Endothelial cell of umbilical vein (primary cell): ENCODE measurements around the gene SH3RF1. TPM values are rescaled to one million over a fixed set of nuclear protein-coding genes. Genes with fewer than 3 reads are reported as not detected.
A peak's percentile ranks its signal among the peaks of the same experiment; 100 is the strongest.

ENCODE experiments used
- BruUV-seq: library from RNA; stranded (reverse); fragments of 400-500 nt; replicated peaks from 2 replicates; lab custom pipeline; 2021; lab: Mats Ljungman, UMichigan
- CTCF ChIA-PET: fragments of 300-600, 350-600 bp; sonication (Branson Sonifier 250); formaldehyde crosslinking; loops from one replicate; lab custom pipeline; 2021; ENCODE audit warnings: antibody characterized with exemption, inconsistent platforms; lab: Charles Lee
- POLR2A ChIA-PET: fragments of 300-600, 350-600 bp; sonication (Branson Sonifier 250); formaldehyde crosslinking; loops from one replicate; lab custom pipeline; 2021; ENCODE audit warnings: antibody characterized with exemption, inconsistent platforms; lab: Charles Lee
- DNase-seq: peaks from one replicate; pipeline ENCODE4 v3.0.0-alpha.2; 2011; ENCODE audit warnings: low read depth, low spot score
- FAIRE-seq: peaks from 2 replicates; lab custom pipeline; 2011; peaks lifted over from hg19 to GRCh38; lab: Jason Lieb, UNC
- H2AFZ ChIP-seq: 2 replicates; pipeline ENCODE4 v1.6.0; 2012; ENCODE audit warnings: low read depth, low read length, control low read depth, inconsistent platforms
- H3K27ac ChIP-seq: 2 replicates; pipeline ENCODE4 v1.5.1; 2011; ENCODE audit warnings: low read depth, mild to moderate bottlenecking, control low read depth, low read length, moderate library complexity; ENCODE audit not compliant: insufficient read depth
- H3K27me3 ChIP-seq, 2 experiments: 2 replicates each; pipeline versions ENCODE4 v1.6.0 to v1.6.1; 2011; ENCODE audit warnings: low read length in 2 of 2, mixed read lengths in 1 of 2; ENCODE audit not compliant: control insufficient read depth in 2 of 2, insufficient read depth in 2 of 2
- H3K36me3 ChIP-seq, 2 experiments: 2 replicates in 1 of 2; 3 replicates in 1 of 2; pipeline ENCODE4 v1.5.1; 2011; ENCODE audit warnings: low read length in 2 of 2, mild to moderate bottlenecking in 1 of 2, moderate library complexity in 1 of 2; ENCODE audit not compliant: control insufficient read depth in 2 of 2, insufficient read depth in 2 of 2; ENCODE audit errors: extremely low read depth in 1 of 2
- H3K4me1 ChIP-seq: 3 replicates; pipeline ENCODE4 v1.5.1; 2011; ENCODE audit warnings: mild to moderate bottlenecking, low read length; ENCODE audit not compliant: control insufficient read depth, insufficient read depth; ENCODE audit errors: extremely low read depth
- H3K4me2 ChIP-seq: 2 replicates; pipeline ENCODE4 v1.6.1; 2011; ENCODE audit warnings: low read length, control low read depth, mixed read lengths; ENCODE audit not compliant: insufficient read depth
- H3K4me3 ChIP-seq, 3 experiments: fragments of 200-600 bp in 1 of 3; sonication (generic), shearing (Covaris generic) in 1 of 3; replicated peaks in 1 of 3; 2 replicates each; pipeline ENCODE4 v1.5.1; 2011 to 2016; ENCODE audit warnings: control low read depth in 3 of 3, low read length in 3 of 3, mild to moderate bottlenecking in 2 of 3, inconsistent platforms in 1 of 3, low read depth in 1 of 3, moderate library complexity in 1 of 3; ENCODE audit not compliant: insufficient read depth in 1 of 3
- H3K79me2 ChIP-seq: 2 replicates; pipeline ENCODE4 v1.6.0; 2012; ENCODE audit warnings: low read length, inconsistent platforms; ENCODE audit not compliant: control insufficient read depth, insufficient read depth
- H3K9ac ChIP-seq: replicated peaks from 2 replicates; pipeline ENCODE3; 2011; ENCODE audit warnings: low read length, control low read depth; ENCODE audit not compliant: insufficient read depth; ENCODE audit errors: extremely low read depth
- H3K9me1 ChIP-seq: replicated peaks from 3 replicates; pipeline ENCODE4 v1.6.0; 2011; ENCODE audit warnings: mild to moderate bottlenecking, low read length; ENCODE audit not compliant: control insufficient read depth, insufficient read depth; ENCODE audit errors: extremely low read depth
- H3K9me3 ChIP-seq: replicated peaks from 2 replicates; pipeline ENCODE4 v1.5.1; 2012; ENCODE audit warnings: low read length, inconsistent platforms; ENCODE audit not compliant: control insufficient read depth, insufficient read depth
- H4K20me1 ChIP-seq: replicated peaks from 2 replicates; pipeline ENCODE3; 2011; ENCODE audit warnings: mild to moderate bottlenecking, low read length; ENCODE audit not compliant: control insufficient read depth, insufficient read depth; ENCODE audit errors: extremely low read depth
- EZH2 ChIP-seq: IDR thresholded peaks from 2 replicates; pipeline ENCODE4 v1.6.1; 2012; ENCODE audit warnings: borderline replicate concordance, low read depth, mild to moderate bottlenecking, moderate library complexity, low read length, inconsistent platforms; ENCODE audit not compliant: severe bottlenecking
- FOS ChIP-seq: IDR thresholded peaks from 2 replicates; pipeline ENCODE4 v1.6.1; 2011; ENCODE audit warnings: mild to moderate bottlenecking, low read length, moderate library complexity, borderline replicate concordance; ENCODE audit not compliant: insufficient read depth
- GATA2 ChIP-seq: IDR thresholded peaks from 2 replicates; pipeline ENCODE4 v1.7.0; 2011; ENCODE audit warnings: low read depth, mild to moderate bottlenecking, moderate library complexity, mixed read lengths, low read length; ENCODE audit not compliant: insufficient read length, insufficient read depth
- JUN ChIP-seq: IDR thresholded peaks from 2 replicates; pipeline ENCODE4 v1.6.1; 2011; ENCODE audit warnings: borderline replicate concordance, low read depth; ENCODE audit not compliant: insufficient read length, insufficient read depth
- MYC ChIP-seq: IDR thresholded peaks from one replicate; pipeline ENCODE4 v1.6.1; 2011; ENCODE audit warnings: mild to moderate bottlenecking, low read depth, low read length
- POLR2A ChIP-seq: IDR thresholded peaks from 2 replicates; pipeline ENCODE4 v1.6.1; 2012; ENCODE audit warnings: low read depth, mild to moderate bottlenecking, control low read depth, low read length
- POLR2AphosphoS5 ChIP-seq: IDR thresholded peaks from 2 replicates; pipeline ENCODE4 v1.6.1; 2012; ENCODE audit warnings: low read depth, mild to moderate bottlenecking, control low read depth, low read length, moderate library complexity; ENCODE audit not compliant: insufficient read depth
- dilution Hi-C: fragments of 300-500 bp; cut with MboI; formaldehyde crosslinking; loops from one replicate; pipeline ENCODE4 v1.15.0; 2019; ENCODE audit warnings: low sequenced_read_pairs; ENCODE audit not compliant: extremely low pct_ligation_motif_present
- intact Hi-C: fragments of 100-400 bp; cut with micrococcal nuclease; formaldehyde crosslinking; loops from one replicate; pipeline ENCODE4 v1.10.0; 2022
- polyA plus RNA-seq, 4 experiments: library from polyadenylated mRNA; depleted of rRNA in 3 of 4; stranded (reverse) in 3 of 4; unstranded in 1 of 4; fragments of >200 nt; gene quantifications; 2 replicates each; pipeline versions ENCODE4 v1.2.1 to v1.2.3, GENCODE V29; 2011 to 2012; ENCODE audit warnings: missing spikeins in 1 of 4
- total RNA-seq: library from RNA; stranded (reverse); gene quantifications from 2 replicates; pipeline ENCODE4 v1.2.3, GENCODE V29; 2021
- TF ChIP-seq, protein P1 (sequence below), 2 donors: IDR thresholded peaks; 1 replicate in 1 of 2; 2 replicates in 1 of 2; pipeline ENCODE4 v1.5.1; 2011; ENCODE audit warnings: low read length in 2 of 2, mild to moderate bottlenecking in 2 of 2, moderate library complexity in 2 of 2, control low read depth in 1 of 2, inconsistent platforms in 1 of 2, low read depth in 1 of 2; ENCODE audit not compliant: insufficient read depth in 1 of 2; ENCODE audit errors: extremely low read depth in 1 of 2

Gene SH3RF1
- total and polyA plus RNA-seq, 2 donors (not counting 3 experiments of a cell fraction or from before 2014, with no cell fraction given) = 16.2 to 24.9 TPM

DNA sequence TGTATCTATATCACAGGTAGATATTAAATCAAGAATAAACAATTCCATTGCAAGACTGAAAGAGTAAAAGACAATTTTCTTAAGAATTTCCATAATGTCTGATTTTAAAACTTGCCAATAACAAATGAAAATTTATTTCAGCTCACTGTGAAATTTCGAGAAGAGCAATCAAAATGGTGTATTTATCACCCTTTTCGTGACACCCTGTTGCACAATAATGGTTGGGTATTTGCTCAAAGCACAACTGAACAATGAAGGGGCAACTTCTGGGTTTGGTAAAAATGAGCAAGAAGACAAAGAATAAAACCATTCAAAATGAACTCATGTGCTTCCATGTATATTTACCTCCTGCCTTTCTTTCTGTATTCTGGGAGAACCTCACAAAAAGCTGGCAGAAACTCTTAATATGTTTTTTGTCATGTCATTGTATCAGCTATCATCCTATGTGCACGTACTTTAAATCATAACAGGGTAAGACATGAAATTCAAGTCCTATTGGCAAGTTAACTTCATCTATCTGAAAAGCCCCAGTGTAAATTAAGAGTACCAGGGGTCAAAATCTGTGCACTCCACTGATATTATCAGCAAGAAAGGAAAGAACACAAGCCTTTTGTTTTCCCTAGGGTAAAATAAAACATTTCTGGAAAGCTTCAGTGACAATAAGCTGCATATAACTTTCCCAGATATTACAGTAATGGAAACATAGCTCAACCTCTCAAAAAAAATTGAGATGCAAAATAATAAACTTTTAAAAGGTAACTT, 133.8 kb downstream of the SH3RF1 start:
- BruUV-seq = no TSS peak
- peak overlapping the region in 1 of 3 experiments; percentile 23 for H3K4me3 ChIP-seq
- H3K9ac ChIP-seq = no peak overlapping the region
- TF ChIP-seq, protein P1, sequence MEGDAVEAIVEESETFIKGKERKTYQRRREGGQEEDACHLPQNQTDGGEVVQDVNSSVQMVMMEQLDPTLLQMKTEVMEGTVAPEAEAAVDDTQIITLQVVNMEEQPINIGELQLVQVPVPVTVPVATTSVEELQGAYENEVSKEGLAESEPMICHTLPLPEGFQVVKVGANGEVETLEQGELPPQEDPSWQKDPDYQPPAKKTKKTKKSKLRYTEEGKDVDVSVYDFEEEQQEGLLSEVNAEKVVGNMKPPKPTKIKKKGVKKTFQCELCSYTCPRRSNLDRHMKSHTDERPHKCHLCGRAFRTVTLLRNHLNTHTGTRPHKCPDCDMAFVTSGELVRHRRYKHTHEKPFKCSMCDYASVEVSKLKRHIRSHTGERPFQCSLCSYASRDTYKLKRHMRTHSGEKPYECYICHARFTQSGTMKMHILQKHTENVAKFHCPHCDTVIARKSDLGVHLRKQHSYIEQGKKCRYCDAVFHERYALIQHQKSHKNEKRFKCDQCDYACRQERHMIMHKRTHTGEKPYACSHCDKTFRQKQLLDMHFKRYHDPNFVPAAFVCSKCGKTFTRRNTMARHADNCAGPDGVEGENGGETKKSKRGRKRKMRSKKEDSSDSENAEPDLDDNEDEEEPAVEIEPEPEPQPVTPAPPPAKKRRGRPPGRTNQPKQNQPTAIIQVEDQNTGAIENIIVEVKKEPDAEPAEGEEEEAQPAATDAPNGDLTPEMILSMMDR (IDR thresholded peaks at IDR 0.05; ENCODE audit: extremely low read depth in 1 of 2, insufficient read depth in 1 of 2, low read depth in 1 of 2, low read length in 2 of 2) = no peak
- TF ChIP-seq GATA2 = peak; percentile 80
- no peak overlapping the region for H2AFZ ChIP-seq
- H3K79me2 ChIP-seq = peaks cover 18% of the 10 kb centered on the region
- H3K4me1 ChIP-seq = peaks cover 30% of the 10 kb centered on the region
- DNase-seq (peak; percentile 76), FAIRE-seq (peak; percentile 64)
- H4K20me1 ChIP-seq = no peaks in the 10 kb centered on the region
- peaks cover 2 to 5% of the 10 kb centered on the region in 2 experiments for H3K36me3 ChIP-seq
- H3K9me3 ChIP-seq = no peaks in the 10 kb centered on the region
- ChIA-PET POLR2A (no interaction called here), CTCF (interaction anchor here (1.0 to 2.0 kb wide), 10 partner anchors 9 to 349 kb away, joined by 3 to 8 read pairs (median 4); no protein-coding TSS in a partner anchor)
- dilution Hi-C loops (no loop called here), intact Hi-C loops (loop anchor here (2.0 kb wide), 1 partner anchor 20 kb away; no protein-coding TSS in a partner anchor)
- H3K27ac ChIP-seq = peak overlapping the region; percentile 69
- H3K4me2 ChIP-seq = peak overlapping the region; percentile 86
- H3K9me1 ChIP-seq = no peaks in the 10 kb centered on the region
- no peaks in the 10 kb centered on the region for H3K27me3 ChIP-seq

DNA sequence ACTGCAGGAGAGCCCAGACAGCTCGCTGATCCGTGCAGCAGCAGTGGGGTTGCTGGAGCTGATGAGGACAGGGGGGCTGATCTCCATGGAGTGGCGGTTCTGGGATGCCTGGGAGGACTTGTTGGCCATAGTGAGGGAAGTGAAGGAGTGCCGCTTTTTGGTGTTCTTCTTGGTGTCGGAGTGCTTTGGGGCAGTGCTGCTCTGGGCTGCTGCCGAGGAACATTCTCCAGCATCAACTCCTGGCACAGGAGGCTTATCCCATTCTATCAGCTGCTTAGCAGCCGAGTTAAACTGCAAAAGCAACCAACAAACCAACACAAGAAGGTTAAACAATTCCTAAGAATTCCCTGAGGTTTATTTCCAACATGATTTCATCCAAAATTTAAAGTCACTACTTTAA, 134.4 kb downstream of the SH3RF1 start:
- intact Hi-C loops = loop anchor here (2.0 kb wide), 1 partner anchor 20 kb away; no protein-coding TSS in a partner anchor
- dilution Hi-C loops = no loop called here
- no peak overlapping the region for H3K4me2 ChIP-seq
- no peaks in the 10 kb centered on the region for H4K20me1 ChIP-seq
- peaks cover 4 to 5% of the 10 kb centered on the region in 2 experiments for H3K36me3 ChIP-seq
- H3K4me3 ChIP-seq = no peak overlapping the region
- DNase-seq = no peak
- H3K27ac ChIP-seq = peak overlapping the region; percentile 3
- TF ChIP-seq, protein P1 (IDR thresholded peaks at IDR 0.05; ENCODE audit: extremely low read depth in 1 of 2, insufficient read depth in 1 of 2, low read depth in 1 of 2, low read length in 2 of 2) = no peak
- no peak for TF ChIP-seq POLR2A
- TF ChIP-seq EZH2 = no peak
- no peak for TF ChIP-seq MYC
- TF ChIP-seq POLR2AphosphoS5 = no peak
- TF ChIP-seq JUN = no peak
- no peak for TF ChIP-seq FOS
- CTCF ChIA-PET = interaction anchor here (1.0 to 1.7 kb wide), 4 partner anchors 20 to 132 kb away, joined by 3 to 8 read pairs (median 6); no protein-coding TSS in a partner anchor
- H3K9ac ChIP-seq = no peak overlapping the region
- no peak for FAIRE-seq
- peaks cover 30% of the 10 kb centered on the region for H3K4me1 ChIP-seq
- no peaks in the 10 kb centered on the region for H3K9me1 ChIP-seq
- POLR2A ChIA-PET = no interaction called here
- no peaks in the 10 kb centered on the region for H3K27me3 ChIP-seq
- BruUV-seq = no TSS peak
- H3K79me2 ChIP-seq = peaks cover 18% of the 10 kb centered on the region
- no peaks in the 10 kb centered on the region for H3K9me3 ChIP-seq
- no peak overlapping the region for H2AFZ ChIP-seq
